Activated CD8-positive, alpha-beta memory T cell treated with anti-CD3 and anti-CD28 coated beads for 36 hours (primary cell): ENCODE measurements around the gene MCC. TPM values are rescaled to one million over a fixed set of nuclear protein-coding genes. Genes with fewer than 3 reads are reported as not detected.

Source experiments
- CTCF ChIA-PET: fragments of 350-600 bp; sonication (Branson Sonifier 250); formaldehyde crosslinking; loops from one replicate; lab custom pipeline; 2021; ENCODE audit warnings: antibody characterized with exemption; lab: Charles Lee
- POLR2A ChIA-PET: fragments of 350-600 bp; sonication (Branson Sonifier 250); formaldehyde crosslinking; loops from one replicate; lab custom pipeline; 2021; ENCODE audit warnings: antibody characterized with exemption; lab: Charles Lee
- total RNA-seq, 2 experiments: library from RNA; stranded (reverse); gene quantifications; one replicate each; pipeline ENCODE4 v1.2.3, GENCODE V29; 2021

MCC gene
- total RNA-seq, 2 experiments from 2014 or later, result 4.8 to 4.9 TPM

DNA sequence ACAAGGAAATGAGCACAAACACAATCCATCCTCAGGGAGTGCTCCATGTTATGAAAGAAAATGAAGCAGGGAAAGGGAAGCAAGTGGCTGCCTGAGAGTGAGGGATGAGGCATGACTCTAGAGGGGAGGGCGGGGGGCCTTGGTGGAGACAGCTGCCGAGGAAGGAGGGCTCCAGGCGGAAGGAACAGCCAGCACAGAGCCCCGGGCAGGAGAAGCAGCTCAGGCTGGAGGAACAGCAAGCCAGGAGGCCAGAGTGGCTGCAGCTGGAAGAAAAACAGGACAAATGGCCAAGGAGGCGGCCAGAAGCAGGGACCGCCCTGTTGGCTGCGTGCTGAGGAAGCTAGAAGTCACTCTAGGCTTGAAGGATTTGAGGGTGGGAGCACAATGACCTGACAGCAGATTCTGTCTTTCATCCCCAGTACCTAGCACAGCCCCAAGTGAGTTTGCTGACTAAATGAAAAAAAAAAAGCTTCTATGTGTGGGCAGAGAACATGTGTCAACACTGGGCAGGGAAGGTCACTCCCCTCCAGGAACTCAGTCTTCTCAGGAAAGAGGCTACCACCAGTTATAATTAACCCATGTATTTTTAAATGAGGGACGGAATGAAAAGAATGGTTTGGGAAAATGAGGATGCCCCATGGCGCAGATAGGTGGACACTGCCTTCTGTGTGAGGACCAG, 368.9 kb downstream of the MCC start:
- CTCF ChIA-PET, result no interaction called here

DNA sequence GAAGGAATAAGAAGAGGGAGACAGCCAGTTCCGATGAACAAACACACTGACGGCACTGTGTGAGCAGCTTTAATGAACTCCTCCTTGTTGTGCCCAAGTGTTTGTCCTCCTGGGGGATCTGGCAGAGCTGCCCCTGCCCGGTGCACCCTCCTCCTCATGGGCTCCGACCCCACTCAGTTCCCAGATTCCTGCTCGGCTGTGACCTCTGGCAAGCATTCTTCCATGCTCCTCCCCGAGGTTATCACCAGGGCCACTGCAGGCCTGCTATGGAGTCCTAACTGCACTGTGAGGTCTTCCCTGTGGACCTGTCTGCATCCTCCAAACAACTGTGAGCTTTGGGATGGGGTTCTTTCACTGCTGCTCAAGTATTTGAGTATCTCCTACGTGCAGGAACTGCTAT, 369.5 kb downstream of the MCC start:
- CTCF ChIA-PET, result no interaction called here
- POLR2A ChIA-PET, result no interaction called here

More for the DNA sequence above, 368.9 kb downstream of the MCC start:
- POLR2A ChIA-PET, result no interaction called here

DNA sequence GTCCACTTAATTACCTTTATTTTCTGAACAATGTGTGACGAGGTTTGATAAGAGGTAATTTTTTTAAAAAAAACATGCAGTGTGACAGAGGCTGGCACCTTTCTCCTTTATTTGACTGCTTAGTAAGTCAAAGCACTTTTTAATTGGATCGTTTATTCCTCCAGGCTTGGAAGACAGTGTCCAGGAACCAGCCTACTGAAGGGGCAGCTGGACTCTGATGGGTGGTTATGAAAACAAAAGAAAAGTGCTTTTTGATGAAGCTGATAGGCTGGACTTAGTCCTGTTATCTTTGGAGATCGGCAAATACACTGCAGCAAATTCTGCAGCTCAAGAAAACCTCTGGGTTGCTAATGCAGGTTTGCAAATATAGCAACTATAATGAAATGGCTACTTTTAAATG, 370.0 kb downstream of the MCC start:
- CTCF ChIA-PET, result no interaction called here

DNA sequence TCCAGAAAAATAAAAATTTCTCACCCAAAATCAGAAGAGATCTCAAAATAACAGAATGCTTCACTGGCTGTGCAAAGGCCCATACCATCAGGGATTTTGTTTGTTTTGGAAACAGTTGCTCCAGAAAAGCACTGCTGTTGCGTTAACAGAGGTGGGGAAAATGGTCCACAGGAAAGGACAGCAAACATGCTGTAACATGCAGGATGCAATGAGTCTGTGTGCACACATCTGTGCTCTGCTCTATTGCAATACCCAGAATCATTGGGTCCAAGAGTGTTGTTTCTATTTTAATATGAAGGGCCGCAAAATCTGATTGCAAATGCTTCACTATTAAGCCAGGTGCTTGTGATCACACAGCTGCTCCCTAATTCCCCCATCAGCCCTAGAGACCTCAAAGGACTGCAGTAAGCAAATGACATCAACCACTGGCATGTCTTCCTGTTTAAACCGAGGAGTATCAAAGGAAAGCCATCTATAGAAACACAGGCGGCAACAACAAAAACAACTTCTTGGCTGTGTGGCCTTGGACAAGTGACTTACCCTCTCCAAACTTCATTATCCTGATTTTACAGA, 370.6 kb downstream of the MCC start:
- POLR2A ChIA-PET, result no interaction called here
- CTCF ChIA-PET, result no interaction called here

More for the DNA sequence above, 370.0 kb downstream of the MCC start:
- POLR2A ChIA-PET, result no interaction called here

DNA sequence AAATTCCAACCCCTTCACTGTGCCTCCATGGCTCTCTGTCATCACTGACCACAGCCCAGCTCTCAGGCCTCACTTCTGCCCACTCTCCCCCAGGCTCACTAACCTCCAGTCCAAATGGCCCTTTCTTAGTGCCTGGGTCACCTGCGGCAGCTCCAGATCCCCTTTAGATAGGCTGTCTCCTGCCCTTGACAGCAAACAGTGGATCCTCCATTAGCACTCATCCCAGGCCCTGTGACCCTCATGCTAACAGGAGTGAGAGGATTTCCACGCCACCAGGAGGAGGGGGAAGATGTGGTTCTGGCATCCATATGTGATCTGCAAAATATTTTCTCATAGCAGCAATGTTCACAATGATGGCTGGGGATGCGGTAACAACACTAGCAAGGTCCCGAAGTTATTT, 372.3 kb downstream of the MCC start:
- ChIA-PET POLR2A (no interaction called here), CTCF (no interaction called here)

DNA sequence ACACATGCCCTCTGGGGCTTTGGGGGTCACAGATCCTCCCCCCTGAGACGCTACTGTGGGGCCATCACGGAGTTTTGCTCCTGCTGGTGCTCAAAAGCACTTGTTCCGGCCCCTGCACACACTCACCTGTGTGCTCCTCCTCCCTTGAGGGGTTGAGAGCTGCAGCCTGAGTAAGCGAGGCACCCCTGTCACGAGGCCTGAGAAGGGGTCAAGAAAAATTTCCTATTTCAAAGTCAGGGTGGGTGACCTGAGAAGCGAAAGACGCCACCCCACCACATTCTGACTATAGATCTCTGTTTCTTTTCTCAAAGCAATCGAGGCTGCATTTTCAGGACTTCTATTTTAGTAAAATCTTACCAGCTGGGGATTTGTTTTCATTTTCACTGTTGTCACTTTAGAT, 373.2 kb downstream of the MCC start:
- ChIA-PET POLR2A (no interaction called here), CTCF (no interaction called here)

DNA sequence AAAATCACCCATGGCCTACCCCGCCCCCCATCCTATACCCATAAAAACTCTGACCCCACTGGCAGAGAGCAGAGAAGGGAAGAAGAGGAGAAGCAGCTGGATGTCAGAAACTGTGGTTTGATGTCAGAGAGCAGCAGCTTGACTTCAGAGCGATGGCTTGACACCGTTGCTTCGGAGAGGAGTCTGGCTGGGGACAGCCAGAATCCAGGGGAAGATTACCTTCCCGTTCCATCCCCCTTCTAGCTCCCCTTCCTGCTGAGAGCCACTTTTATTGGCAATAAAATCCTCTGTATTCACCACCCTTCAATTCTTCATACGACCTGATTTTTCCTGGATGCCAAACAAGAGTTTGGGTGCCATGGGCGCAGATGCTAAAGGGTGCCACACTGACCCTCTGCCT, 373.7 kb downstream of the MCC start:
- ChIA-PET CTCF (no interaction called here), POLR2A (no interaction called here)

DNA sequence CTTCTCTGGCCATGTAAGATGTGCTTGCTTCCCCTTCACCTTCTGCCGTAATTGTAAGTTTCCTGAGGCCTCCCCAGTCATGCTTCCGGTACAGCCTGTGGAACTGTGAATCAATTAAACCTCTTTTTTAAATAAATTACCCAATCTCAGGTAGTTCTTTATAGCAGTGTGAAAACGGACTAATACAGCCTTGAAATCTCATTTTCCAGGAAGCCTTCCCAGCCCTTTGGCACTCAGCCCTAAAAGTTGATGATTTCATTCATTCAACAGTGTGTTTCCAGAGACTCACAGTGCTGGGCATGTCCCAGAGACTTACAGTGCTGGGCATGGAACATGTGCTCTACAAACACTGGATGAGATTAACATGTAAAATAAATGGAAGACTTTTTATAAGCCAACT, 375.8 kb downstream of the MCC start:
- ChIA-PET CTCF (no interaction called here), POLR2A (no interaction called here)

DNA sequence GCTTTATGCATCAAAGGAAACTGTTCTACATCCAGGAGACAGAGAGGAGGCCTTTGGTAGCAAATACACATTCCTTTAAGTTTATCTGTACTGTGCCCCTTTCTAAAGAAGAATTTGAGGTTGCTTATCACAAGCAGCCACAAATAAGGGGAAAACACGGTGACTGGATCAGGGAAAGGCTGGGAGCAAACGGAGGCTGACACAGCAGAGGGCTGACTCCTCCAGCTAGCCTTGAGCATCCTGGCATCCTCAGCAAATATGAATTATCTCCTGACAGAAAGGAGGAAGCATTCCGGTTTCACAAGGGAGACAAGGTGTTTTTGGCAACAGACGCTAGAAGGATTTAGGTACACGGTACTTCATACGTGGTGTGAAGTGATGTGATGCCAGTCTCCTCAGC, 378.1 kb downstream of the MCC start:
- ChIA-PET POLR2A (no interaction called here), CTCF (no interaction called here)

DNA sequence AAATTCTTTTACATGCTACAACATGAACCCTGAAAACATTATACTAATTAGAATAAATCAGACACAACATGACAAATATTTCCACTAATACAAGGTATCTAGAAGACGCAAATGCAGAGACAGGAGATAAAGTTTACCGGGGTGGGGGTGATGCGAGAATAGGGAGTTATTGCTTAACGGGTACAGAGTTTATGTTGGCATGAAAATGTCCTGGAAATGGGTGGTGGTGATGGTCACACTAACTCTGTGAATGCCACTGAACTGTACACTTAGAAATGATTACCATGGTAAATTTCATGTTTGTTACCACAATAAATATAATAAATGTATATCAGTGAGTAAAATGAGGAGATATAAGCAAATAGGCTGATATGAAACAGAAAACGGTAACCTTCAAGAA, 378.9 kb downstream of the MCC start:
- ChIA-PET POLR2A (no interaction called here), CTCF (no interaction called here)

DNA sequence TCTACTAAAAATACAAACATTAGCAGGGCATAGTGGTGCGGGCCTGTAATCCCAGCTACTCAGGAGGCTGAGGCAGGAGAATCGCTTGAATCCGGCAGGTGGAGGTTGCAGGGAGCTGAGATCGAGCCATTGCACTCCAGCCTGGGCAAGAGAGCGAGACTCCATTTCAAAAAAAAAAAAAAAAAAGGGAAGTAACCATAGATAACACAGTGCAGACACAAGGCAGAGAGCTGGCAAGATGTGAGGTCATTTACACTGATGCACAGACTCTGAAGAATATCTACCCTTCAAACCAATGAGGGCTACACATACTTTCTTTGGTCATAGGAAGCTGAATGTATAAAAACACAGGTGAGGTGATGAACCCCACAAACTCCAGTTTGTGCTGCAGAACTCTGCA, 379.8 kb downstream of the MCC start:
- ChIA-PET CTCF (no interaction called here), POLR2A (no interaction called here)

DNA sequence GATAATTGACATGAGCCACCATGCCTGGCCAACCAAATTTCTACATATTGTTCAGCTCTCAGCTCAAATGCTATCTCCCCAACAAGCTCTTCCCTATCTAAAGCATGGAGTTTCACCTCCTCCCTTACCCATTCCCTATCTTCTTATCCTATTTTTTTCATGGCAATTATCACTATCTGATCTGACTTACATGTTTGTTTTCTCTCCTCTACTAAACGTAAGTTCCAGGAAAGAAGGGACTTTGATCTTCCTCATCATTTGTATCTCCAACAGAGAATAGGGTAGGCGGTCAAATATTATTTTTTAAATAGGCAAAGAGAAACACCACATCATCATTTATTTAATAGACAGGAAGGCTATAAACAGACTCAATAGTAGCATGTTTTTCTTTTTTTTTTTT, 381.4 kb downstream of the MCC start:
- POLR2A ChIA-PET, result no interaction called here
- CTCF ChIA-PET, result no interaction called here

DNA sequence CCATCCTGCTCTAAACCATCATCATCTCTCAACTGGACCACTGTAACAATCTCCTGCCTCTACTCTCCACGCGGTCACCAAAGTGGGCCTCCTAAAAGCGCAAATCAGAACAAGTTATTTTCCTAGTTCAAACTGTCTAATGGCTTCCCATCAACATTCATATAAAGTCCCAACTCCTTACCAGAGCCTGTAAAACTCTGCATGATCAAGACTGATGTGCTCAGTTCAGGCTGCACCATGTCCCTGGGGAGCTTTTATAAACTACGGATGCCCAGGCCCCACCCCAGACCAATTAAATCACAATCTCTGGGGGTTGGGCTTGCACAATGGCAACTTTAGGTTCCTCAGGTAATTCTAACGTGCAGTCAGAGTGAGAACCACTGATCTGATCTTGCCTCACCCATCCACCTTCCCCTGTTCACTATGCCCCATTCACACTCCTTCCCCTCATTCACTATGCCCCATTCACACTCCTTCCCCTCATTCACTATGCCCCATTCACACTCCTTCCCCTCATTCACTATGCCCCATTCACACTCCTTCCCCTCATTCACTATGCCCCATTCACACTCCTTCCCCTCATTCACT, 382.5 kb downstream of the MCC start:
- POLR2A ChIA-PET, result no interaction called here
- CTCF ChIA-PET, result no interaction called here

DNA sequence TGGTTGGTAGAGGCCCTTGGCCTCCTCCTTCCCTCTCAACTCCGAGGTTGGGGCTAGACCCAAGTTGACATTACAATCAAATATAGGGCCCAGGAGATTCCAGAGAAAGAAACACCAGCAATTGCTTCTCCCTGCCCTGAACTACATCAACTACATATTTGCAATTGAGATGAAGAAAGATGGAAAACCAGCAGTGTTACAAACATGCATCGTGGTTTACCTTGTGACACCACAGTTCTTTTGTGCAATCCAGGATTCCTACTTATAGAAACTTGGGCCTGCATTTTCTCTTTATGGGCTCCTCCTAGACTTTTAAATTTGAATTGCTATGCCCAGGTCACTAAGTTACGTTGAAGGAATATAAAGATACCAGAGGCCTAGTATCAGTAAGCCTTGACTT, 384.9 kb downstream of the MCC start:
- CTCF ChIA-PET, result no interaction called here
- POLR2A ChIA-PET, result no interaction called here

DNA sequence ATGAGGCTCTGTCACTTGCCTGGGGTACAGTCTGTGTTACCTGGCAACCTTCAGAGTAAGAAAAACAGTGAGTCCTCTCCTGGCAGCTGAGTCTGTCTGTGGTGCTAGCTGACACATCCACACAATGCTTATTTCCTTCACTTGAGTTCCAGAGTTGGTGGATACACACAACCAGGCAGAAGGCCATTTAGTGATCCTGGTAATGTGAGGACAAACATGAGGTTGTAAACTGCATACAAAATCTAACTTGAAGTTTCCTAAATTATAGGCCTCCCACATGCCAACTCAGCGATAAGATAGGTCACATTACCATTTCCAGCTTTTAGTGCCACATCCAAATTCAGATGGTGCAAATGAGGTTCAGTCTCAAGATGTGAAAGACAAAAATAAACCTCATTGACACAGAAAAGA, 386.1 kb downstream of the MCC start:
- CTCF ChIA-PET, result no interaction called here
- POLR2A ChIA-PET, result no interaction called here

DNA sequence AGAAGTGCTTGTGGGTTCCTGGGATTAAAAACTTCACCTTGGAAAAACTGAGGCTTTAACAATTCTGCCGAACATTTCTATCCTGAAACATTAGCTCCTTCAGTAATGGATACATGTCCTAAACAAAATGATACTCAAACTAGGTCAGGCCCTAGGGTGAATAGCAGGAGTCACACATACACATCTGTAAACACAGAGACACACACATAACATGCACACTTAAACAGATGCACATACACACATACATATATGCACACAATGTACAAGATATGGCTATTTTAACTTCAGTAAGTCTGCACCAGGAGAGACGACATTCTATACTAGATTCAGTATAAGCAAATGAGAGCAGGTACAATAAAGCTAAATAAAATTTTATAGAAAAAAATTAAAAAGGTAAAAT, 387.3 kb downstream of the MCC start:
- ChIA-PET CTCF (no interaction called here), POLR2A (no interaction called here)

DNA sequence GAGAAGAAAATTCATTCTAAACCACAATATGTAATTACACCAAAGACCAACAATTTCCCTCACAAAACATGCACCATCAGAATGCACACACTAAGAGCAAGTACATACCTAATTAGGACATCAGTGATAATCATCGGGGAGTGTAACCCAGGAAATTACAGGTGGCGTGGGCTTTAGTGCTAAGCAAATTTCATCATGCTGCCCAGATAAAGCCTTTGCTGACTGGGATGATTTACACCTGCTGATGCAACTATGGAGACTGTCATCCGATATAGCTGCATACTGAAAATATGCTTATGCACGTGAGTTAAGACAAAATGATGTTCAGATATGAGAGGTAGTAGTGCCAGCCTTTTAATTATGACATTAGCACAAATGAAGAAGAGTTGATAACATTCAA, 388.4 kb downstream of the MCC start:
- CTCF ChIA-PET, result no interaction called here
- POLR2A ChIA-PET, result no interaction called here

DNA sequence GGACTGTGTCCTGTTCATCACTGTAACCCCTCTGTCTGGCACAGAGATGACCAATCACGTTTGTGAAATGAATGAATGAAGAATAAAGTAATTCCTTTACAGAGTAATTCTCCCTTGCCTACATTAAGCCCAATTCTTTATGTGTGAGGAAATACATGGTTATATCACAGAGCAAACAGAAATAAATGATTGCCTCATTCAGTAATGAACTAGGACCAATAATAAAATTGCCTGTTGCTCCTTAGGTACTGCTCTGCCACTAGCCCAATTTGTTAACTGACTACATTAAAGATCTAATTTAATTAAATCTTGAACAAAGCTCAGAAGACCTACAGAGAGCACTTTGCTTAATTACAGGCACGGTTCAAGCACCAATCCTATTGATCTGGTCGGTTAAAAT, 389.9 kb downstream of the MCC start:
- ChIA-PET POLR2A (no interaction called here), CTCF (no interaction called here)

DNA sequence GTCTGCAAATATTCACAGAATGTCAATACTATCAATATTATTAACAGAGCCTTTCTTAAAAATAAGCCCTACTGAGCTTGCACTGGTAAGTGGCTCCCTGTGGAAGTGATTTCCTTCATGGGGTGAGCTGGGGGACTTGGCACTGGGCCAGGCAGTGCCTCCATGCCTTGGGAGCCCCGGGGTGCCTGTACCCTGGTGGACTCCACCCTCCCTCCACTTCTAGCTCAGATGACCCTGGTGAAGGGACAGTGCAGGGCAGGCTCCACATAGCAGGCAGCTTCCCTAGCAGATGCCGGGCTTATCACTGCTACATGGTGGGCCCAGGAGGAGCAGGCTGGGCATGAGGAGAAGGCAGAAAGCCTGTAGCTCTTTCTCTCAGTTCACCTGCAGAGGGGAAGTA, 392.4 kb downstream of the MCC start:
- ChIA-PET POLR2A (no interaction called here), CTCF (interaction anchor here (0.5 kb wide), 1 partner anchor 322 kb away, joined by 5 read pairs; no protein-coding TSS in a partner anchor)

DNA sequence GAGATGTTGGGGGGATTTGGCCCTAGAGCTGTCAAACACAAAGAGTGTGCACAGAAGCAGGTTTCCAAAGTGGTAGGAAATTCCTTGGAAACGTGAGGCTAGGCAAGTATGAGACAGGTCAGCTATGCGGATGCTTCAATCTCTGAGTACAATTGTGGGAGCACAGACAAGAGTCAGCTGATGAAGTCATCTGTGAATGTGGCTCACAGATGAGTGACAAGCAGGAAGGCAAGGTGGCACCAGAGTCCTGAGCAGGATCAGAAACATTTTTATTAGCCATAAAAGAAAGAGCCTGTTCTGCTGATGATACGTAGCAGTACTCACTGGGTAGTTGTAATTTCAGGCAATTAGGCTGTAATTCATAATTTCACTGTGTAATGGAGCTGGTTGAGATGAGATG, 394.7 kb downstream of the MCC start:
- POLR2A ChIA-PET, result no interaction called here
- CTCF ChIA-PET, result no interaction called here

DNA sequence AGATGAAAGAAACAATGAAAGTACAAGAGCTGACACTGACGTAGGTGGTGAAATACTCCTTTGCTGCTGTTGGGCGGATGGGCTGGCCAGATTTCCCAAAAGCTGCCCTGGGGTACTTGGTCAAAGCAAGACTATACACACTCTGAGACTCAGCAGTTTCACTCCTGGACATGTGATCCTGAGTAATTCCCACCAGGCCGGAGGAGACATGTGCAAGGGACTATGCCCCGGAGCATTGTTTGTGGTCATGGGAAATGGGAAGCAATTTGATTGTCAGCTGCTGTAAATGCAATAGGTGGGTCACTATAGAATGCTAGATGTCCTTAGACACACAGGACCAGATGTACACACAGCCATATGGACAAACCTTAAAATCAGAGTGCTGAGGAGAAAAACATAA, 395.6 kb downstream of the MCC start:
- ChIA-PET POLR2A (no interaction called here), CTCF (no interaction called here)
